OCI-LY1 (cell line): Measurements from ENCODE around the gene BAIAP3.

Experiments used
- CTCF ChIP-seq: fragments of 200-600 bp; sonication (generic), shearing (Covaris generic); IDR thresholded peaks from 2 replicates; pipeline ENCODE4 v1.5.1; 2017; ENCODE audit warnings: mild to moderate bottlenecking, antibody characterized with exemption, low read length, moderate library complexity, mixed read lengths
- EZH2 ChIP-seq: fragments of 200-600 bp; sonication (generic), shearing (Covaris generic); IDR thresholded peaks from 2 replicates; pipeline ENCODE4 v1.8.0; 2017; ENCODE audit warnings: borderline replicate concordance, mixed run types, mild to moderate bottlenecking, antibody characterized with exemption, low read length, moderate library complexity, mixed read lengths

- TF ChIP-seq CTCF (no peak), EZH2 (no peak)
Observed at GRCh38 chr16:1347962-1348361, 14.5 kb downstream of the BAIAP3 start.
